ENCODE measurements around the gene GLOD4. TPM values are rescaled to one million over a fixed set of nuclear protein-coding genes. Genes with fewer than 3 reads are reported as not detected.

Gene GLOD4
- total RNA-seq, 1 experiment from 2014 or later = 33.8 TPM

GRCh38 chr17:804541-805435, 22.7 kb upstream of the GLOD4 start:
- Histone ChIP-seq H3K79me2 (ENCODE audit: low read length) (no peaks in the 10 kb centered on the region), H3K9ac (ENCODE audit: low read length) (no peak overlapping the region), H4K20me1 (ENCODE audit: low read length) (no peaks in the 10 kb centered on the region), H3K4me3 (ENCODE audit: low read length) (no peak overlapping the region), H3K9me2 (replicated peaks; ENCODE audit: low read length) (no peaks in the 10 kb centered on the region), H3K4me2 (ENCODE audit: low read length) (no peak overlapping the region), H2AFZ (ENCODE audit: low read length) (no peak overlapping the region), H3K27me3 (ENCODE audit: low read length) (no peaks in the 10 kb centered on the region), H3K4me1 (ENCODE audit: insufficient read depth, low read length) (no peaks in the 10 kb centered on the region), H3F3A (ENCODE audit: low read length, unreplicated experiment) (no peaks in the 10 kb centered on the region), H3K36me3 (ENCODE audit: low read depth, low read length) (no peaks in the 10 kb centered on the region), H3K9me3 (ENCODE audit: low read length) (no peaks in the 10 kb centered on the region), H3K27ac (ENCODE audit: low read length) (no peak overlapping the region)
- POLR2A ChIA-PET (ENCODE audit: unreplicated experiment) = no interaction called here
- no peak for ATAC-seq
- DNase-seq = no peak
- TF ChIP-seq EZH2phosphoT487 (IDR thresholded peaks at IDR 0.05; ENCODE audit: borderline replicate concordance, low read length) (no peak), CTCF (conservative IDR thresholded peaks at IDR 0.05; ENCODE audit: low read depth, low read length) (no peak), EZH2 (IDR thresholded peaks at IDR 0.05; ENCODE audit: low read length, unreplicated experiment) (no peak)
- intact Hi-C loops (cut with micrococcal nuclease) = no loop called here
- CTCF ChIA-PET = no interaction called here
- BruUV-seq (replicated peaks) = no TSS peak

GRCh38 chr17:802901-803881, 21.1 kb upstream of the GLOD4 start:
- POLR2A ChIA-PET (ENCODE audit: unreplicated experiment) = no interaction called here

More at GRCh38 chr17:802901-803881, 21.1 kb upstream of the GLOD4 start:
- Histone ChIP-seq H3K27ac (ENCODE audit: low read length) (no peak overlapping the region), H3K9ac (ENCODE audit: low read length) (no peak overlapping the region), H3K9me3 (ENCODE audit: low read length) (no peaks in the 10 kb centered on the region), H2AFZ (ENCODE audit: low read length) (no peak overlapping the region), H3K36me3 (ENCODE audit: low read depth, low read length) (no peaks in the 10 kb centered on the region), H3K4me1 (ENCODE audit: insufficient read depth, low read length) (no peaks in the 10 kb centered on the region), H3F3A (ENCODE audit: low read length, unreplicated experiment) (no peaks in the 10 kb centered on the region), H3K79me2 (ENCODE audit: low read length) (no peaks in the 10 kb centered on the region), H4K20me1 (ENCODE audit: low read length) (no peaks in the 10 kb centered on the region), H3K4me2 (ENCODE audit: low read length) (no peak overlapping the region), H3K27me3 (ENCODE audit: low read length) (no peaks in the 10 kb centered on the region), H3K4me3 (ENCODE audit: low read length) (no peak overlapping the region), H3K9me2 (replicated peaks; ENCODE audit: low read length) (no peaks in the 10 kb centered on the region)
- TF ChIP-seq CTCF (conservative IDR thresholded peaks at IDR 0.05; ENCODE audit: low read depth, low read length) (no peak), EZH2 (IDR thresholded peaks at IDR 0.05; ENCODE audit: low read length, unreplicated experiment) (no peak), EZH2phosphoT487 (IDR thresholded peaks at IDR 0.05; ENCODE audit: borderline replicate concordance, low read length) (no peak)
- no peak for DNase-seq
- CTCF ChIA-PET = interaction anchor here (0.6 kb wide), 2 partner anchors 21 to 177 kb away, joined by 3 to 5 read pairs; partner anchors contain the start of genes GLOD4 and MRM3
- no peak for ATAC-seq
- no TSS peak for BruUV-seq (replicated peaks)
- intact Hi-C loops (cut with micrococcal nuclease) = no loop called here
